ENCODE results near the gene SMOC2.
A peak's percentile ranks its signal among the peaks of the same experiment; 100 is the strongest.

The SMOC2 gene

GRCh38 chr6:168581236-168581635 is 140.3 kb downstream of the SMOC2 start:
- DNase-seq, result no peak

GRCh38 chr6:168581706-168582105 is 140.7 kb downstream of the SMOC2 start:
- DNase-seq, result no peak

- no peak for DNase-seq
These were observed 141.6 kb downstream of the SMOC2 start for GRCh38 chr6:168582571-168582981.

- DNase-seq, result no peak
These were observed 142.1 kb downstream of the SMOC2 start for GRCh38 chr6:168583126-168583525.

GRCh38 chr6:168583821-168584220 is 142.8 kb downstream of the SMOC2 start:
- no peak for DNase-seq

- no peak for DNase-seq
These were observed 143.3 kb downstream of the SMOC2 start for GRCh38 chr6:168584249-168584648.

- DNase-seq, result no peak
These were observed 143.7 kb downstream of the SMOC2 start for GRCh38 chr6:168584671-168585070.

- DNase-seq, result no peak
These were observed 144.5 kb downstream of the SMOC2 start for GRCh38 chr6:168585441-168585840.

GRCh38 chr6:168589275-168589674 is 148.3 kb downstream of the SMOC2 start:
- DNase-seq, result no peak

- no peak for DNase-seq
These were observed 149.4 kb downstream of the SMOC2 start for GRCh38 chr6:168590406-168590805.

- DNase-seq, result no peak
These were observed 155.4 kb downstream of the SMOC2 start for GRCh38 chr6:168596344-168596743.

GRCh38 chr6:168597471-168597875 is 156.5 kb downstream of the SMOC2 start:
- no peak for DNase-seq

- no peak for DNase-seq
These were observed 157.5 kb downstream of the SMOC2 start for GRCh38 chr6:168598251-168599117.

GRCh38 chr6:168599118-168599494 is 158.1 kb downstream of the SMOC2 start:
- no peak for DNase-seq

GRCh38 chr6:168599769-168600330 is 158.9 kb downstream of the SMOC2 start:
- DNase-seq, result no peak

- no peak for DNase-seq
These were observed 159.4 kb downstream of the SMOC2 start for GRCh38 chr6:168600381-168600780.

GRCh38 chr6:168601111-168601510 is 160.1 kb downstream of the SMOC2 start:
- DNase-seq, result no peak

GRCh38 chr6:168601546-168601945 is 160.6 kb downstream of the SMOC2 start:
- no peak for DNase-seq

- no peak for DNase-seq
These were observed 161.6 kb downstream of the SMOC2 start for GRCh38 chr6:168602576-168602975.

- no peak for DNase-seq
These were observed 162.2 kb downstream of the SMOC2 start for GRCh38 chr6:168603234-168603633.

- DNase-seq, result no peak
These were observed 165.0 kb downstream of the SMOC2 start for GRCh38 chr6:168605964-168606363.

GRCh38 chr6:168606722-168607121 is 165.7 kb downstream of the SMOC2 start:
- DNase-seq, result no peak

GRCh38 chr6:168607272-168608112 is 166.5 kb downstream of the SMOC2 start:
- peak; percentile 74 for DNase-seq

GRCh38 chr6:168608113-168608400 is 167.1 kb downstream of the SMOC2 start:
- DNase-seq, result no peak
